ENCODE measurements around the gene TPM1.

The TPM1 gene

GRCh38 chr15:63025460-63025859 lies 17.1 kb upstream of the TPM1 start:
- no peaks in the 10 kb centered on the region for H3K36me3 Mint-ChIP-seq (ENCODE audit: low read depth)
- no peaks in the 10 kb centered on the region for H3K9me3 Mint-ChIP-seq
- no peak overlapping the region for H3K27ac Mint-ChIP-seq
- H3K4me3 Mint-ChIP-seq = no peak overlapping the region
- H3K27me3 Mint-ChIP-seq = peaks cover 19% of the 10 kb centered on the region
- ATAC-seq = no peak
- DNase-seq = no peak
- H3K4me1 Mint-ChIP-seq = no peaks in the 10 kb centered on the region

GRCh38 chr15:63027646-63028045 lies 14.9 kb upstream of the TPM1 start:
- DNase-seq (no peak), ATAC-seq (no peak)
- no peak overlapping the region for H3K4me3 Mint-ChIP-seq
- H3K4me1 Mint-ChIP-seq = no peaks in the 10 kb centered on the region
- no peak overlapping the region for H3K27ac Mint-ChIP-seq
- no peaks in the 10 kb centered on the region for H3K9me3 Mint-ChIP-seq
- H3K36me3 Mint-ChIP-seq (ENCODE audit: low read depth) = no peaks in the 10 kb centered on the region
- peaks cover 22% of the 10 kb centered on the region for H3K27me3 Mint-ChIP-seq

GRCh38 chr15:63028442-63029110 lies 14.0 kb upstream of the TPM1 start:
- no peaks in the 10 kb centered on the region for H3K4me1 Mint-ChIP-seq
- no peak overlapping the region for H3K27ac Mint-ChIP-seq
- peaks cover 22% of the 10 kb centered on the region for H3K27me3 Mint-ChIP-seq
- no peak overlapping the region for H3K4me3 Mint-ChIP-seq
- no peaks in the 10 kb centered on the region for H3K36me3 Mint-ChIP-seq (ENCODE audit: low read depth)
- no peaks in the 10 kb centered on the region for H3K9me3 Mint-ChIP-seq
- ATAC-seq = no peak
- DNase-seq = no peak

GRCh38 chr15:63029676-63030075 lies 12.9 kb upstream of the TPM1 start:
- no peaks in the 10 kb centered on the region for H3K4me1 Mint-ChIP-seq
- ATAC-seq = no peak

GRCh38 chr15:63030101-63030551 lies 12.4 kb upstream of the TPM1 start:
- Mint-ChIP-seq H3K27me3 (peaks cover 22% of the 10 kb centered on the region), H3K36me3 (ENCODE audit: low read depth) (no peaks in the 10 kb centered on the region), H3K4me3 (no peak overlapping the region), H3K27ac (no peak overlapping the region), H3K9me3 (no peaks in the 10 kb centered on the region), H3K4me1 (no peaks in the 10 kb centered on the region)
- DNase-seq (no peak), ATAC-seq (no peak)

More at GRCh38 chr15:63029676-63030075, 12.9 kb upstream of the TPM1 start:
- H3K27me3 Mint-ChIP-seq = peaks cover 22% of the 10 kb centered on the region
- no peak for DNase-seq
- no peaks in the 10 kb centered on the region for H3K9me3 Mint-ChIP-seq
- no peaks in the 10 kb centered on the region for H3K36me3 Mint-ChIP-seq (ENCODE audit: low read depth)
- no peak overlapping the region for H3K27ac Mint-ChIP-seq
- no peak overlapping the region for H3K4me3 Mint-ChIP-seq

GRCh38 chr15:63034578-63034977 lies 8.0 kb upstream of the TPM1 start:
- no peak for ATAC-seq
- DNase-seq = no peak
- Mint-ChIP-seq H3K4me1 (no peaks in the 10 kb centered on the region), H3K36me3 (ENCODE audit: low read depth) (no peaks in the 10 kb centered on the region), H3K27ac (no peak overlapping the region), H3K27me3 (peaks cover 10% of the 10 kb centered on the region), H3K9me3 (no peaks in the 10 kb centered on the region), H3K4me3 (no peak overlapping the region)

GRCh38 chr15:63035253-63035652 lies 7.3 kb upstream of the TPM1 start:
- Mint-ChIP-seq H3K4me3 (no peak overlapping the region), H3K27me3 (peaks cover 10% of the 10 kb centered on the region), H3K27ac (no peak overlapping the region), H3K36me3 (ENCODE audit: low read depth) (no peaks in the 10 kb centered on the region), H3K9me3 (no peaks in the 10 kb centered on the region), H3K4me1 (no peaks in the 10 kb centered on the region)
- ATAC-seq = no peak
- DNase-seq = no peak

- no peak overlapping the region for H3K27ac Mint-ChIP-seq
- H3K36me3 Mint-ChIP-seq (ENCODE audit: low read depth) = no peaks in the 10 kb centered on the region
- H3K9me3 Mint-ChIP-seq = no peaks in the 10 kb centered on the region
- DNase-seq (no peak), ATAC-seq (no peak)
- no peak overlapping the region for H3K4me3 Mint-ChIP-seq
- H3K4me1 Mint-ChIP-seq = no peaks in the 10 kb centered on the region
- peaks cover 11% of the 10 kb centered on the region for H3K27me3 Mint-ChIP-seq
Measured at GRCh38 chr15:63035977-63036376, 6.6 kb upstream of the TPM1 start.

- Mint-ChIP-seq H3K27me3 (peaks cover 25% of the 10 kb centered on the region), H3K27ac (no peak overlapping the region), H3K36me3 (ENCODE audit: low read depth) (no peaks in the 10 kb centered on the region), H3K4me3 (no peak overlapping the region), H3K4me1 (peaks cover 3% of the 10 kb centered on the region), H3K9me3 (no peaks in the 10 kb centered on the region)
- DNase-seq = no peak
- no peak for ATAC-seq
Measured at GRCh38 chr15:63037976-63038720, 4.4 kb upstream of the TPM1 start.

- no peak overlapping the region for H3K4me3 Mint-ChIP-seq
- H3K36me3 Mint-ChIP-seq (ENCODE audit: low read depth) = no peaks in the 10 kb centered on the region
- no peak for ATAC-seq
- H3K4me1 Mint-ChIP-seq = peaks cover 5% of the 10 kb centered on the region
- H3K27me3 Mint-ChIP-seq = peaks cover 34% of the 10 kb centered on the region
- no peak overlapping the region for H3K27ac Mint-ChIP-seq
- H3K9me3 Mint-ChIP-seq = no peaks in the 10 kb centered on the region
- no peak for DNase-seq
Measured at GRCh38 chr15:63038926-63039673, 3.4 kb upstream of the TPM1 start.

GRCh38 chr15:63039811-63040210 lies 2.7 kb upstream of the TPM1 start:
- Mint-ChIP-seq H3K4me3 (no peak overlapping the region), H3K27ac (no peak overlapping the region), H3K36me3 (ENCODE audit: low read depth) (no peaks in the 10 kb centered on the region), H3K4me1 (peaks cover 5% of the 10 kb centered on the region), H3K9me3 (no peaks in the 10 kb centered on the region), H3K27me3 (peaks cover 41% of the 10 kb centered on the region)
- no peak for DNase-seq
- ATAC-seq = no peak

GRCh38 chr15:63040509-63040908 lies 2.0 kb upstream of the TPM1 start:
- no peaks in the 10 kb centered on the region for H3K36me3 Mint-ChIP-seq (ENCODE audit: low read depth)
- H3K27me3 Mint-ChIP-seq = peaks cover 48% of the 10 kb centered on the region
- peaks cover 5% of the 10 kb centered on the region for H3K4me1 Mint-ChIP-seq
- no peak overlapping the region for H3K4me3 Mint-ChIP-seq
- ATAC-seq (no peak), DNase-seq (no peak)
- no peaks in the 10 kb centered on the region for H3K9me3 Mint-ChIP-seq
- no peak overlapping the region for H3K27ac Mint-ChIP-seq

GRCh38 chr15:63040954-63041353 lies 1.6 kb upstream of the TPM1 start:
- Mint-ChIP-seq H3K27ac (no peak overlapping the region), H3K27me3 (peaks cover 53% of the 10 kb centered on the region), H3K36me3 (ENCODE audit: low read depth) (no peaks in the 10 kb centered on the region), H3K4me3 (no peak overlapping the region), H3K9me3 (no peaks in the 10 kb centered on the region), H3K4me1 (peaks cover 5% of the 10 kb centered on the region)
- DNase-seq = no peak
- no peak for ATAC-seq

GRCh38 chr15:63041402-63041973 lies 1.1 kb upstream of the TPM1 start:
- Mint-ChIP-seq H3K4me1 (peaks cover 5% of the 10 kb centered on the region), H3K4me3 (no peak overlapping the region), H3K27ac (no peak overlapping the region), H3K9me3 (no peaks in the 10 kb centered on the region), H3K36me3 (ENCODE audit: low read depth) (no peaks in the 10 kb centered on the region), H3K27me3 (peaks cover 57% of the 10 kb centered on the region)
- DNase-seq = no peak
- no peak for ATAC-seq

Measured in activated naive CD8-positive, alpha-beta T cell treated with anti-CD3 and anti-CD28 coated beads, Interleukin-2, amount 50 U/mL, for 24 hours (primary cell).